Type B pancreatic cell (in vitro differentiated cells): ENCODE data around the gene MYO1A. TPM values are rescaled to one million over a fixed set of nuclear protein-coding genes. Genes with fewer than 3 reads are reported as not detected.

ENCODE experiments used
- DNase-seq: peaks from one replicate; pipeline ENCODE4 v3.0.0; 2021; ENCODE audit warnings: mixed read lengths; ENCODE audit not compliant: unreplicated experiment; ENCODE audit errors: extremely low spot score
- H3K27ac Mint-ChIP-seq: 2 replicates; pipeline ENCODE4 v1.8.0; 2021; ENCODE audit warnings: mild to moderate bottlenecking, mixed read lengths
- H3K27me3 Mint-ChIP-seq: 2 replicates; pipeline ENCODE4 v1.8.0; 2021; ENCODE audit warnings: mixed read lengths
- H3K36me3 Mint-ChIP-seq: 2 replicates; pipeline ENCODE4 v1.8.0; 2021; ENCODE audit warnings: mixed read lengths
- H3K4me1 Mint-ChIP-seq: one replicate; pipeline ENCODE4 v1.8.0; 2021; ENCODE audit warnings: mixed read lengths; ENCODE audit not compliant: unreplicated experiment
- H3K4me3 Mint-ChIP-seq: 2 replicates; pipeline ENCODE4 v1.8.0; 2021; ENCODE audit warnings: mild to moderate bottlenecking, mixed read lengths
- H3K9me3 Mint-ChIP-seq: 2 replicates; pipeline ENCODE4 v1.8.0; 2021; ENCODE audit warnings: mixed read lengths
- CTCF ChIP-seq: fragments of 200-600 bp; sonication (generic); conservative IDR thresholded peaks from 2 replicates; pipeline ENCODE4 v1.5.0; 2021; ENCODE audit warnings: antibody characterized with exemption, mild to moderate bottlenecking
- total RNA-seq: library from RNA; stranded (reverse); gene quantifications from 2 replicates; pipeline ENCODE4 v1.2.1, GENCODE V29; 2021; ENCODE audit warnings: low replicate concordance

The MYO1A gene
- total RNA-seq, 1 donor from 2014 or later = 4.3 TPM

GRCh38 chr12:57088354-57089270 lies 38.7 kb upstream of the MYO1A start, which contains the start of gene NAB2:
TSS of gene NAB2 (plus strand) at chr12:57089114. CDS start at chr12:57089272, 158 bp downstream.
- H3K36me3 Mint-ChIP-seq = peaks cover 7% of the 10 kb centered on the region
- TF ChIP-seq CTCF = no peak
- H3K4me1 Mint-ChIP-seq = peaks cover 45% of the 10 kb centered on the region

GRCh38 chr12:57087691-57088353 lies 37.9 kb upstream of the MYO1A start:
- peaks cover 7% of the 10 kb centered on the region for H3K36me3 Mint-ChIP-seq
- H3K9me3 Mint-ChIP-seq = no peaks in the 10 kb centered on the region
- no peaks in the 10 kb centered on the region for H3K27me3 Mint-ChIP-seq
- no peak for TF ChIP-seq CTCF
- H3K27ac Mint-ChIP-seq = peak overlapping the region; percentile 99
- peak; percentile 87 for DNase-seq
- H3K4me3 Mint-ChIP-seq = peak overlapping the region; percentile 92
- H3K4me1 Mint-ChIP-seq = peaks cover 39% of the 10 kb centered on the region

More at GRCh38 chr12:57088354-57089270, 38.7 kb upstream of the MYO1A start, which contains the start of gene NAB2:
- Mint-ChIP-seq H3K4me3 (peak within 1 kb of the TSS; percentile 98), H3K27ac (peak within 1 kb of the TSS; percentile 99), H3K9me3 (no peaks in the 10 kb centered on the region), H3K27me3 (no peaks in the 10 kb centered on the region)
- DNase-seq = peak; percentile 90

GRCh38 chr12:57087010-57087690 lies 37.2 kb upstream of the MYO1A start:
- H3K27me3 Mint-ChIP-seq = no peaks in the 10 kb centered on the region
- peaks cover 34% of the 10 kb centered on the region for H3K4me1 Mint-ChIP-seq
- DNase-seq = peak; percentile 81
- TF ChIP-seq CTCF = no peak
- peak overlapping the region; percentile 92 for H3K4me3 Mint-ChIP-seq
- no peaks in the 10 kb centered on the region for H3K9me3 Mint-ChIP-seq
- H3K36me3 Mint-ChIP-seq = peaks cover 7% of the 10 kb centered on the region
- peak overlapping the region; percentile 99 for H3K27ac Mint-ChIP-seq

- DNase-seq = peak; percentile 77
- peaks cover 7% of the 10 kb centered on the region for H3K36me3 Mint-ChIP-seq
- H3K27me3 Mint-ChIP-seq = no peaks in the 10 kb centered on the region
- TF ChIP-seq CTCF = peak; percentile 48
- H3K27ac Mint-ChIP-seq = peak overlapping the region; percentile 95
- H3K9me3 Mint-ChIP-seq = no peaks in the 10 kb centered on the region
- H3K4me1 Mint-ChIP-seq = peaks cover 34% of the 10 kb centered on the region
- peak overlapping the region; percentile 89 for H3K4me3 Mint-ChIP-seq
These were observed 36.6 kb upstream of the MYO1A start for GRCh38 chr12:57086493-57087009.

- H3K4me3 Mint-ChIP-seq = peak overlapping the region; percentile 89
- H3K9me3 Mint-ChIP-seq = no peaks in the 10 kb centered on the region
- H3K4me1 Mint-ChIP-seq = peaks cover 32% of the 10 kb centered on the region
- DNase-seq = peak; percentile 71
- no peaks in the 10 kb centered on the region for H3K27me3 Mint-ChIP-seq
- no peak for TF ChIP-seq CTCF
- H3K27ac Mint-ChIP-seq = peak overlapping the region; percentile 95
- H3K36me3 Mint-ChIP-seq = peaks cover 7% of the 10 kb centered on the region
These were observed 36.1 kb upstream of the MYO1A start for GRCh38 chr12:57085999-57086492.
